GM18511 (cell line): ENCODE data around the gene VPS13D.
"Not testable (repeated sequence)": the region's sequence is repeated elsewhere in the genome, so short reads cannot be mapped to it uniquely, and the experiment has no call there.

Experiments used
- ATAC-seq: cut with Tn5 transposase; IDR thresholded peaks from one replicate; pipeline ENCODE4 v1.9.1; 2021; ENCODE audit warnings: mild to moderate bottlenecking, moderate library complexity; ENCODE audit not compliant: unreplicated experiment

Gene VPS13D

DNA sequence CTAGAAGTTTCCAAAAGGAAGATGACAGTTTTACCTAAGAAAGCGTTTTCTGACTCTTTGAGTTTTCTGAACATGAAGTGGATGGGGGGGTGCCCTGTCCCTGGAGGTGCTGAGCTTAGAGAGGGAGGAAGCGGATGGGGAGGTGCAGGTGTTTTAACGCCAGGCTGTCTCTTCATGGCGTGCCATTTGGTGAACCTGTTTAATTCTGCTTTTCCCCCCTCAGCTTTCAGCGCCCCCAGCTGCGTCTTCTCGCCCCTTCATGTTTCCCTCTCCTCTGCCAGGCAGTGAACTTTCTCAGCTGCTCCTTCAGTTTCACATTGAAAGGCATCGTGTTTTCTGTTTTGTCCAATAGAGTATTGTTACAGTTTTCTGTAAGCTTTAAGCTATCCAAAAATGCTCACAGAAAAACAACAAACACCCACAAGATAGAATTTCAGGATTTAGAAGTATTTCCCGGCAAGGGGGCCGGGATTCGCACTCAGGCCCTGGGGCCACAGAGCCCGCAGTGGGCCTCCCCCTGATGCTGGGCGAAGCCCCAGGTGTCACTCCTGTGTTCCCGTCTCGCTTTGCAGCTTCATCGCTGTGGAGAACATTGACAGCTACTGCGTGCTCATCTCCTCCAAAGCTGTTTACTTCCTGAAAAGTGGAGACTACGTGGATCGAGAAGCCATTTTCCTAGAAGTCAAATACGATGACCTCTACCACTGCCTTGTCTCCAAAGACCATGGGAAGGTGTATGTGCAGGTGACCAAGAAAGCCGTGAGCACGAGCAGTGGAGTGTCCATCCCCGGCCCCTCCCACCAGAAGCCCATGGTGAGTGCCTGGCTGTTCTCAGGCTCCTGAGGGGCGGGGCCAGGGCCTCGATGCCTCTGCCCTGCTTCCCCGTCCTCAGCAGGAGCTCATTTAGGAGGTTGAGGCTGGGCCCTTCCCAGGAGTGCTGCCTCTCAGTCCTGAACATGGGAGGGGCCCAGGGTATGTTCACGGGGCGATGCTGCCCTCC, 276.8 kb downstream of the VPS13D start:
- no peak for ATAC-seq

DNA sequence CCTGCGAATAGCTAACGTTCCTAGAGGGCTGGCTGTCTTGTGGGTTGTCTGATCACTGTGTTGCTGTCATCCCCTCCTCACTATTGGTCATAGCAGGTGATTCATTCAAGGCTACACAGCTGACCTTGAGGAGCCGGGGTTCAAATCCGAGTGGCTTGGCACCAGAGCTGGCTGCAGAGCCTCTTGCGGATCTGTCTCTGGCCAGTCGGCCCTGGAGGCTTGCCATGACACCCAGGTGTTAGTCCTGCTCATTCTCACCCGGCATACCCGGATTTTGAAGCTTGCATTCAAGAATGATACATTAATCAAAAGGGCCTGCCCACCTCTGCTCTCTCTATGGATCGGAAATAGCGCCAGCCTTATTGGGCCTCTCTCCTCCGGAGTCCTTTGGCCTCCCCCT, 277.8 kb downstream of the VPS13D start:
- ATAC-seq = no peak

- no peak for ATAC-seq
Observed at GRCh38 chr1:12508849-12509248, 279.0 kb downstream of the VPS13D start.

- no peak for ATAC-seq
Observed at GRCh38 chr1:12511128-12511484, 281.3 kb downstream of the VPS13D start.

DNA sequence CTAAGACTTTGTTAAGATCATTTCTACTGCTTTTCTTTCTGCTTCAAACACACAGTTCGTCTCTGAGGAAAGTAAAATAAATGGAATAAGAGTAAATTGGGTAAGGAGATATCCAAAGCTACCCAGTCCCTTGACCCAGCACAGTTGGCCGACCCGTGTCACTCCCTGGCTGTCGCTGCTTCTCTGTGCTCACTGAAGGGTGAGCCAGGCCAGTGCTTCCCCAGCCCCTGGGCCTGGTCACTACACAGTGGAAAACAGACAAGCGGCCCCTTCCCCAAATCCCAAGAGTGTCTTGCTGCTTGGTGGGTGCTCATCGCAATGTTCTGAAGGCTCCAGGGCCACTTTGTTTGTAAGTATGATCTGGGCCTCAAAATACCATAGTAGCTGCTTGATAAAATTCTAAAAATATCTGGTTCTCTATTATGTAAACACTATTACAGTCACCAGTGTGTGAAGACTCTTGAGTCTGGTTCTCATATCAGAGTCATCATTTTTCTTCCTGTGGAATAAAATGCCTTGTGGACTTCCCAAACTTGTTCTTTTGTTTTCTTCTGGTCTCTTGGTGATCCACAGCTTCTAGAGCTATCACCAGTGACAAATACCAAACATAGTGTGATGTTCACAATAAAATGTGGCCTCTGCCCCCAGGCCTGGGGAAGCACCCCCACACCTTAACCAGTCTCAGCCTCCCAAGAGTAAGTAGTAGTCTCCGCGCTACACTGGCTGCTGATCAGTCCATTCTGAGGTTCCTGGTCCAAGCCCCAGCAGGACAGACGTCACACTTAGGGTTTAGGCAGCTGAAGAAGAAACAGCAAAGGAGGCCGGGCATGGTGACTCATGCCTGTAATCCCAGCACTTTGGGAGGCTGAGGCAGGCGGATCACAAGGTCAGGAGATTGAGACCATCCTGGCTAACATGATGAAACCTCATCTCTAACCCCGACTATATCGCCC, 282.0 kb downstream of the VPS13D start:
- no peak for ATAC-seq

- no peak for ATAC-seq
Observed at GRCh38 chr1:12513181-12513580, 283.4 kb downstream of the VPS13D start.

DNA sequence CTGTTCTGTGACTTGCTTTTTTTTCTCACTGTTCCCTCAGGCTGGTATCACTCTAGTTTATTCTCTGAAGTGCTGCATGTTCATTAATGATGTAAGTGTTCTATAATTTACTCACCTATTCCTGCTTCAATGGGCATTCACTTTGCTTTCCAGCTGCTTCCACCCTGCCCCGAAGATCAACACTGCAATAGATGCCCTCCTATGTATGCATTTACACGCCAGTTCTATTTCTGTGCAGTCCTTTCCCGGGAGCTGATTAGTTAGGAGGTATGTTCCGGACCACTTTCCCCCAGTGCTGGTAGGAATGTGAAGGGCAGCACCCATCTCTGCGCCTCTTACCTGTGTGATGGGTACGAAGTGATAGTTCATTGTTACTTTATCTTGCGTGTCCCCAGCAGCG, 284.8 kb downstream of the VPS13D start:
- ATAC-seq = no peak

GRCh38 chr1:12515234-12515633, 285.4 kb downstream of the VPS13D start:
- ATAC-seq = no peak

GRCh38 chr1:12516741-12517140, 286.9 kb downstream of the VPS13D start:
- ATAC-seq = no peak

DNA sequence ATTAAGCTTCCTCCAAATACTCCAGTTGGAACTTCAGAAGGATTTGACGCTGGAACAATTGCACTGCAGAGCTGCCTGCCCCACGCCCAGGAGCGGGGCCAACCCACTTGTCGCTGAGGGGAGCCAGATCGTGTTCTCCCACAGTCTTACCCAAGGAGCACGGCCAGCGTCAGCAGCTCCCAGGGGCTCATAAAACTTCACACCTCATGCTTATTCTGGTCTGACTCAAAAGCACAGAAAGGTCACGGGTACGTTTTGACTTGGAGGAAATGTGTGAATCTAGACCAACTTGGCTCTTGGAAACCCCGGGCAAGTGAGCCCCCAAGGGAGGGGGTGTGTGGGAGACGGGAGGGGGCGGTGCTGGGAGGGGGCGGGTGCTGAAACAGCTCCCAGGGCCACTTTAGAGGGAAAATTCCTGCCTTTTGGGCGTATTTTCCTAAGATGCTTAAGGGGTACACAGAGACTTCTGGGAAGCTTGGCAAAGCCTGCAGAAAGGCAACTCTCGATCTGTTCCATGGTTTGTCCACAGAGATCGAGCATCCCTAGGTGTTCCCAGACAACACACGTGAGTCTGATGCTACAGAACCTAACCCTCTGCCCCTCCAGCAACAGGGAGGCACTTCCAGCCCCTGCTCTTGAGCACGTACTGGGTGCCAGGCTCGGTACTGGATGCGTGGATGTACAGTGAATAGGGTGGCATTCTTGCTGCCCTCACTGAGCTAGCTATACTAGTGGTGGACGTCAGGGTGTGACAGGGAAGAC, 289.3 kb downstream of the VPS13D start:
- ATAC-seq = no peak

- no peak for ATAC-seq
Observed at GRCh38 chr1:12519693-12520364, 290.0 kb downstream of the VPS13D start.

GRCh38 chr1:12521096-12521495, 291.3 kb downstream of the VPS13D start:
- no peak for ATAC-seq

DNA sequence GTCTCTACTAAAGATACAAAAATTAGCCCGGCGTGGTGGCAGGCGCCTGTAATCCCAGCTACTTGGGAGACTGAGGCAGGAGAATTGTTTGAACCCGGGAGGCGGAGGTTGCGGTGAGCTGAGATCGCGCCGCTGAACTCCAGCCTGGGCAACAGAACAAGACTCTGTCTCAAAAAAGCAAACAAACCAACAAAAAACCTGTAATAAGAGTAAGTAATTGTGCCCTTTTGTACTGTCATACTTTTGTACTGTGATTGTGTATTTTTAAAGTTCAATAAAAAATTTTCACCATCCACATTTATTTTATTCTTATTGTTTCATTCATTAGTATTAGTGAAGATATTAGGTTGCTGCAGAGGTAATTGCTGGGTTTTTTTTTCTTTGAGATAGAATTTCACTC, 292.9 kb downstream of the VPS13D start:
- ATAC-seq = not testable (repeated sequence)

GRCh38 chr1:12524266-12524665, 294.4 kb downstream of the VPS13D start:
- ATAC-seq = no peak

GRCh38 chr1:12525311-12526181, 295.7 kb downstream of the VPS13D start:
- ATAC-seq = no peak

- no peak for ATAC-seq
Observed at GRCh38 chr1:12527564-12527963, 297.7 kb downstream of the VPS13D start.

DNA sequence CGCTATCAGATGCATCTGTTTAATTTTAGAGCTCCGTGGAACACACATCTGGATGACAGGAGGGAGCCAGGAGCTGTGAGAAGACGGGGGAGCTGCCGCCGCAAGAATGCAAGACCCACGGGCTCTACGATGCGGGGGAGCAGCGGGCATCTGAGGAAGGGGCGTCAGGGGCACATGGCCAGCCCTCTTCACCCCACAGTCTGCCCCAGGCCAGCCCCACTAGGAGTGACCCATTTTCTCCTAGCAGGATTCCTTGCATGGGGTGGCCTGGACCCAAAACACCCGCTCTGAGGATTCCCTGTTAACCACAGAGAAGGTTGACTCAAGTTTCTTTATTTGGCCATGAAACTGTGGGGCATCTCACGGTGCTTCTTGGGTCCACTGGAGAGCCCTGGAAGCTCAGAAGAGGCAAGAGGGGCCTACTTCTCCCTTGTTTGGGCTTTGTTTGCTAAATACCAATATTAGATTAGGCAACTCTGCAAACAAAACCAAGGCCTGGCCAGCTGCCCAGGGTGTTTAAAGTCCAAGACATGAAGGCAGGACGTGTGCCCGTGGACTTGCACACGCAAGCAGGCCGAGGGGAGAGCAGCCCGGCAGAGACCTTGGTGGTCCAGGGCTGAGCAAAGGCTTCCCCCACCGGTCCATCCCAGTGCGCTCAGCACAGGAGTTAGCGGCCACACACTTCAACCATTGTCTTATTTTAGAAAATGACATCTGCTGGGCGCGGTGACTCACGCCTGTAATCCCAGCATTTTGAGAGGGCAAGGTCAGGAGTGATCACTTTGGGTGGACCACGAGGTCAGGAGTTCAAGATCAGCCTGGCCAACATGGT, 298.4 kb downstream of the VPS13D start:
- no peak for ATAC-seq

DNA sequence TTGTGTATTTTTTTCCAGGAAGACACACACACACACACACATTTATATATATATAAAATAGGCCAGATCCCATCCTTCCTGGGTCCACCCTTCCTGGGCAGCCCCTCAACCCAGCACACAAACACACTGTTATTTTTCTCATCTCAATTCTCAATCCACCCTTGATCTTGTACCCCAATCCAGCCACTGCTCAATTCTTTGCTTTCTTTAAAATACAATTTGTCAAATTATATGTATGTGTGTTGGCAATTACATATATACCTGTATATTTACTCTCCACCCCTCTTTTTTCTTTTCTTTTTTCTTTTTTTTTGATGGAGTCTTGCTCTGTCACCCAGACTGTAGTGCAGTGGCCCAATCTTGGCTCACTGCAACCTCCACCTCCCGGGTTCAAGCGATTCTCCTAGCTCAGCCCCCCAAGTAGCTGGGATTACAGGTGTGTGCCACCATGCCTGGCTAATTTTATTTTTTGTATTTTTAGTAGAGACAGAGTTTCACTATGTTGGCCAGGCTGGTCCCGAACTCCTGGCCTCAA, 299.9 kb downstream of the VPS13D start:
- ATAC-seq = no peak
